Neural cell (in vitro differentiated cells): Measurements from ENCODE around the gene PARP8. TPM values are rescaled to one million over a fixed set of nuclear protein-coding genes. Genes with fewer than 3 reads are reported as not detected.

Source experiments
- H2AFZ ChIP-seq: fragments of 200-600, 300-800 bp; sonication (generic), shearing (Covaris generic); 2 replicates; pipeline ENCODE4 v1.6.0; 2014; ENCODE audit warnings: low read depth, mild to moderate bottlenecking, antibody characterized with exemption, low read length, moderate library complexity
- H3F3A ChIP-seq: fragments of 200-600 bp; shearing (Covaris generic); 2 replicates; pipeline ENCODE4 v1.6.1; 2016; ENCODE audit warnings: mild to moderate bottlenecking, moderate library complexity, mixed read lengths, antibody characterized with exemption, low read length; ENCODE audit not compliant: insufficient read depth, poor library complexity, severe bottlenecking
- H3K27ac ChIP-seq: fragments of 200-600, 300-800 bp; sonication (generic), shearing (Covaris generic); 2 replicates; pipeline ENCODE4 v1.5.1; 2014; ENCODE audit warnings: mild to moderate bottlenecking, low read length, moderate library complexity
- H3K27me3 ChIP-seq: fragments of 300-800, 200-600 bp; sonication (generic), shearing (Covaris generic); 2 replicates; pipeline ENCODE4 v1.6.0; 2014; ENCODE audit warnings: mild to moderate bottlenecking, low read depth, low read length, moderate library complexity; ENCODE audit not compliant: insufficient read depth
- H3K36me3 ChIP-seq: fragments of 300-800, 200-600 bp; sonication (generic), shearing (Covaris generic); 2 replicates; pipeline ENCODE4 v1.5.1; 2014; ENCODE audit warnings: mild to moderate bottlenecking, antibody characterized with exemption, low read length, moderate library complexity; ENCODE audit not compliant: insufficient read depth
- H3K4me2 ChIP-seq: fragments of 300-800, 200-600 bp; sonication (generic), shearing (Covaris generic); 2 replicates; pipeline ENCODE4 v1.6.0; 2014; ENCODE audit warnings: mild to moderate bottlenecking, low read length
- H3K4me3 ChIP-seq: fragments of 300-800, 200-600 bp; sonication (generic), shearing (Covaris generic); 2 replicates; pipeline ENCODE4 v1.5.1; 2014; ENCODE audit warnings: mild to moderate bottlenecking, low read length, moderate library complexity
- H3K79me2 ChIP-seq: fragments of 200-600 bp; shearing (Covaris generic); replicated peaks from 2 replicates; pipeline ENCODE4 v1.6.0; 2014; ENCODE audit warnings: mild to moderate bottlenecking, low read length, moderate library complexity; ENCODE audit not compliant: insufficient read depth
- H3K9ac ChIP-seq: fragments of 300-800, 200-600 bp; sonication (generic), shearing (Covaris generic); 2 replicates; pipeline ENCODE4 v1.6.1; 2016; ENCODE audit warnings: mild to moderate bottlenecking, low read length, mixed read lengths
- H3K9me2 ChIP-seq: fragments of 200-600 bp; shearing (Covaris generic); 2 replicates; pipeline ENCODE4 v1.6.1; 2016; ENCODE audit warnings: mild to moderate bottlenecking, low read length, mixed read lengths; ENCODE audit not compliant: insufficient read depth
- H3K9me3 ChIP-seq: fragments of 200-600, 300-800 bp; sonication (generic), shearing (Covaris generic); 2 replicates; pipeline ENCODE4 v1.6.1; 2016; ENCODE audit warnings: mild to moderate bottlenecking, mixed run types, low read length, moderate library complexity, mixed read lengths
- H4K20me1 ChIP-seq: fragments of 200-600 bp; shearing (Covaris generic); 2 replicates; pipeline ENCODE4 v1.6.1; 2016; ENCODE audit warnings: mild to moderate bottlenecking, mixed run types; ENCODE audit not compliant: insufficient read depth
- CTCF ChIP-seq: fragments of 450-650 bp; IDR thresholded peaks from 2 replicates; pipeline ENCODE4 v1.5.1; 2014; ENCODE audit warnings: antibody characterized with exemption, mild to moderate bottlenecking, moderate library complexity; ENCODE audit not compliant: poor library complexity, severe bottlenecking
- EP300 ChIP-seq: fragments of 450-650 bp; conservative IDR thresholded peaks from 2 replicates; pipeline ENCODE4 v1.6.1; 2014; ENCODE audit warnings: antibody characterized with exemption, mild to moderate bottlenecking, moderate library complexity; ENCODE audit not compliant: poor library complexity, severe bottlenecking
- EZH2 ChIP-seq: fragments of 200-600, 300-800 bp; shearing (Covaris generic), sonication (generic); IDR thresholded peaks from 2 replicates; pipeline ENCODE4 v1.6.1; 2014; ENCODE audit warnings: antibody characterized with exemption, low read length, borderline replicate concordance, mild to moderate bottlenecking; ENCODE audit not compliant: insufficient read depth, poor library complexity, severe bottlenecking
- MXI1 ChIP-seq: fragments of 450-650 bp; conservative IDR thresholded peaks from 2 replicates; pipeline ENCODE4 v1.6.1; 2014; ENCODE audit warnings: antibody characterized with exemption, mild to moderate bottlenecking; ENCODE audit not compliant: poor library complexity, severe bottlenecking
- POLR2AphosphoS5 ChIP-seq: IDR thresholded peaks from 2 replicates; pipeline ENCODE4 v1.6.1; 2012
- RAD21 ChIP-seq: fragments of 450-650 bp; conservative IDR thresholded peaks from 2 replicates; pipeline ENCODE4 v1.6.1; 2014; ENCODE audit warnings: antibody characterized with exemption, mild to moderate bottlenecking, moderate library complexity
- REST ChIP-seq: IDR thresholded peaks from 2 replicates; pipeline ENCODE4 v1.6.1; 2012; ENCODE audit warnings: borderline replicate concordance
- SMC3 ChIP-seq: fragments of 450-650 bp; conservative IDR thresholded peaks from 2 replicates; pipeline ENCODE4 v1.6.1; 2014; ENCODE audit warnings: antibody characterized with exemption, mild to moderate bottlenecking, moderate library complexity; ENCODE audit not compliant: poor library complexity
- TAF1 ChIP-seq: IDR thresholded peaks from 2 replicates; pipeline ENCODE4 v1.6.1; 2012; ENCODE audit warnings: low read depth
- polyA plus RNA-seq: library from polyadenylated mRNA; depleted of rRNA; stranded (reverse); fragments of >200 nt; gene quantifications from 2 replicates; pipeline ENCODE4 v1.2.3, GENCODE V29; 2014

PARP8 gene
- polyA plus RNA-seq, 1 donor from 2014 or later, result 29.9 TPM

DNA sequence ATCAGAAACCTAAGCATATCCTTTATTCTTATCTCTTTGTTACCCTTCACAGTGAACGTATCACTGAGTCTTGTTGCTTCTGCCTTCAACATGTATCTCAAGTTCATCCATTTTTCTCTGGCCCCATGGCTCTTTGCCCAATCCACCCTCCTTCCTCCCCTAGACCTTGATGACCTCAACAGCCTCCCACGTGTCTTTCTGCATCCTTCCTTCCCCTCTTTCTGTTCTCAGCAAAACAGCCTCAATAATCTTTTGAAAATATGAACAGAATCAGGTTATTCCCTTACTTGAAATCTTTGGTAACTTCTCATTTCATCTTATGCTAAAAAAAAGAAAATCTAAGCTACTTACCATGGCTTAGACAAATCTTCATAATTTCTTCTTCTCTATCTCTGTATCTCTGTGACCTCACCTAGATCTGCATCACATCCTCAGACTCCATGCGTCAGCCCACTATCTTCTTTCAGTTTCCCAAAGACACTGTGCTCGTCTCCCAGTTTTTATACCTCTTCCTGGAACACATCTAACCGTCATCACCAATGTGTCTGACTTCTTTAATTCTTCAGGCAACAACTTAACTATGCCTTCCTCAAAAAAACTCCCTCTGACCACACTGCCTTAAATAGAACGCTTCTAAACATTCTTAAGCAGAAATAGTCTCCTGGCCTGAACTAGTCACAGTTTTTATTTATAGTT is 208.0 kb downstream of the PARP8 start:
- no peak overlapping the region for H3K4me2 ChIP-seq
- no peak overlapping the region for H3K4me3 ChIP-seq
- no peaks in the 10 kb centered on the region for H4K20me1 ChIP-seq
- H3K27ac ChIP-seq, result no peak overlapping the region
- H3K79me2 ChIP-seq, result no peaks in the 10 kb centered on the region
- TF ChIP-seq POLR2AphosphoS5, result no peak
- no peak for TF ChIP-seq EP300
- no peak for TF ChIP-seq MXI1
- TF ChIP-seq CTCF, result no peak
- TF ChIP-seq REST, result no peak
- no peak for TF ChIP-seq SMC3
- TF ChIP-seq TAF1, result no peak
- no peak for TF ChIP-seq EZH2
- no peaks in the 10 kb centered on the region for H3K36me3 ChIP-seq
- H3K27me3 ChIP-seq, result no peaks in the 10 kb centered on the region
- no peaks in the 10 kb centered on the region for H3K9me2 ChIP-seq
- H3F3A ChIP-seq, result no peaks in the 10 kb centered on the region
- H3K9ac ChIP-seq, result no peak overlapping the region
- H2AFZ ChIP-seq, result no peak overlapping the region
- H3K9me3 ChIP-seq, result peaks cover 4% of the 10 kb centered on the region

- Histone ChIP-seq H3K79me2 (no peaks in the 10 kb centered on the region), H2AFZ (no peak overlapping the region), H3K9me3 (peaks cover 4% of the 10 kb centered on the region), H3K4me2 (no peak overlapping the region), H3K27me3 (no peaks in the 10 kb centered on the region), H3K9ac (no peak overlapping the region), H3K4me3 (no peak overlapping the region), H3K36me3 (no peaks in the 10 kb centered on the region), H3K27ac (no peak overlapping the region), H4K20me1 (no peaks in the 10 kb centered on the region), H3F3A (no peaks in the 10 kb centered on the region), H3K9me2 (no peaks in the 10 kb centered on the region)
- no peak for TF ChIP-seq EZH2
- no peak for TF ChIP-seq TAF1
- TF ChIP-seq EP300, result no peak
- no peak for TF ChIP-seq POLR2AphosphoS5
- TF ChIP-seq RAD21, result no peak
- TF ChIP-seq CTCF, result no peak
- TF ChIP-seq MXI1, result no peak
- TF ChIP-seq SMC3, result no peak
- TF ChIP-seq REST, result no peak
These were observed 208.5 kb downstream of the PARP8 start for GRCh38 chr5:50875002-50875344.
